Kidney (tissue), 14 donors: ENCODE measurements around the gene SPEN. TPM values are rescaled to one million over a fixed set of nuclear protein-coding genes. Genes with fewer than 3 reads are reported as not detected.
"Not testable (repeated sequence)": the region's sequence is repeated elsewhere in the genome, so short reads cannot be mapped to it uniquely, and the experiment has no call there.

Source experiments
- DNase-seq, 5 donors: peaks; one replicate each; pipeline ENCODE4 v3.0.0-alpha.2; 2013 to 2020
- FAIRE-seq: peaks from 2 replicates; lab custom pipeline; 2012; peaks lifted over from hg19 to GRCh38; lab: Jason Lieb, UNC
- H3K27ac ChIP-seq, 2 donors: one replicate each; pipeline ENCODE4 v1.7.0; 2013; ENCODE audit warnings: low read depth in 2 of 2, low read length in 2 of 2, inconsistent platforms in 1 of 2
- H3K27me3 ChIP-seq: one replicate; pipeline ENCODE4 v1.7.1; 2013; ENCODE audit warnings: low read length, inconsistent platforms; ENCODE audit not compliant: control insufficient read depth, insufficient read depth
- H3K36me3 ChIP-seq, 3 donors: one replicate each; pipeline versions ENCODE4 v1.7.0 to v1.7.1; 2013; ENCODE audit warnings: low read length in 3 of 3, control low read depth in 1 of 3, inconsistent platforms in 1 of 3; ENCODE audit not compliant: insufficient read depth in 3 of 3, control insufficient read depth in 2 of 3
- H3K4me1 ChIP-seq, 3 donors: one replicate each; pipeline versions ENCODE4 v1.7.0 to v1.7.1; 2013; ENCODE audit warnings: low read length in 3 of 3, inconsistent platforms in 1 of 3, low read depth in 1 of 3; ENCODE audit not compliant: control insufficient read depth in 2 of 3, insufficient read depth in 2 of 3
- H3K4me3 ChIP-seq, 3 donors: one replicate each; pipeline versions ENCODE4 v1.7.0 to v1.8.1; 2013; ENCODE audit warnings: low read length in 3 of 3, control low read depth in 1 of 3, inconsistent platforms in 1 of 3
- H3K9ac ChIP-seq, 3 donors: one replicate each; pipeline versions ENCODE4 v1.7.0 to v1.7.1; 2013; ENCODE audit warnings: low read length in 3 of 3, control low read depth in 1 of 3, inconsistent platforms in 1 of 3
- H3K9me3 ChIP-seq, 3 donors: one replicate each; pipeline versions ENCODE4 v1.7.0 to v1.7.1; 2013; ENCODE audit warnings: low read length in 3 of 3, control low read depth in 1 of 3, inconsistent platforms in 1 of 3; ENCODE audit not compliant: control insufficient read depth in 2 of 3, insufficient read depth in 1 of 3
- CTCF ChIP-seq: IDR thresholded peaks from 3 replicates; pipeline ENCODE4 v1.5.1; 2012; ENCODE audit warnings: mild to moderate bottlenecking, moderate library complexity, borderline replicate concordance; ENCODE audit not compliant: insufficient read depth; ENCODE audit errors: extremely low read depth
- intact Hi-C: fragments of 100-400 bp; cut with DNase I; formaldehyde crosslinking; loops from one replicate; pipeline ENCODE4 v1.11.1; 2022
- polyA plus RNA-seq: library from polyadenylated mRNA; stranded (reverse); fragments of 350-450 nt; fragmentation: Illumina TruSeq; extraction: RNeasy Lipid Tissue Mini Kit (QIAGEN cat#74804); gene quantifications from one replicate; pipeline ENCODE4 v1.2.3, GENCODE V29; 2014; ENCODE audit warnings: low read depth, low replicate concordance; ENCODE audit not compliant: insufficient read depth
- total RNA-seq: library from RNA; stranded (reverse); fragmentation: NEBNext Ultra II Directional; extraction: Animal tissue kit (Norgen Biotek cat#: 25700); gene quantifications from one replicate; pipeline ENCODE4 v1.2.1, GENCODE V29; 2021
- donor health status: control.
- donor health status: control.
- donor health status: control.
- donor health status: control.
- donor health status: control.
- donor health status: DM: yes; HTN: yes; CAD: no.
- donor health status: Normal renal cell carcinoma (clear cell type).

The SPEN gene
- total and polyA plus RNA-seq, 2 donors from 2014 or later = 9.4 to 70.7 TPM

GRCh38 chr1:15826810-15827507 is 20.5 kb upstream of the SPEN start:
- FAIRE-seq = no peak
- TF ChIP-seq CTCF = no peak
- H3K27ac ChIP-seq = no peak overlapping the region
- H3K9ac ChIP-seq = no peak overlapping the region
- peaks cover 0 to 4% (median 0%) of the 10 kb centered on the region in 3 donors for H3K4me1 ChIP-seq
- no peaks in the 10 kb centered on the region for H3K9me3 ChIP-seq
- H3K27me3 ChIP-seq = no peaks in the 10 kb centered on the region
- no peak for DNase-seq
- intact Hi-C loops = no loop called here
- no peak overlapping the region for H3K4me3 ChIP-seq
- H3K36me3 ChIP-seq = no peaks in the 10 kb centered on the region

- H3K36me3 ChIP-seq, FAIRE-seq, H3K27me3 ChIP-seq, H3K9ac ChIP-seq, H3K9me3 ChIP-seq, DNase-seq, intact Hi-C loops, H3K4me3 ChIP-seq, H3K27ac ChIP-seq, H3K4me1 ChIP-seq: not testable (repeated sequence)
Observed at GRCh38 chr1:15827567-15827966, 19.9 kb upstream of the SPEN start.

GRCh38 chr1:15828931-15829330 is 18.6 kb upstream of the SPEN start:
- H3K4me3 ChIP-seq, H3K36me3 ChIP-seq, FAIRE-seq, H3K9me3 ChIP-seq, H3K9ac ChIP-seq, H3K4me1 ChIP-seq, intact Hi-C loops, H3K27ac ChIP-seq, H3K27me3 ChIP-seq: not testable (repeated sequence)
- peak in 1 of 5 donors; percentile 24 for DNase-seq

- DNase-seq (peak in 1 of 5 donors; percentile 31), FAIRE-seq (no peak)
- H3K4me1 ChIP-seq = peaks cover 0 to 4% (median 0%) of the 10 kb centered on the region in 3 donors
- H3K4me3 ChIP-seq = no peak overlapping the region
- intact Hi-C loops = no loop called here
- H3K36me3 ChIP-seq = no peaks in the 10 kb centered on the region
- no peaks in the 10 kb centered on the region for H3K9me3 ChIP-seq
- no peak for TF ChIP-seq CTCF
- H3K27me3 ChIP-seq = no peaks in the 10 kb centered on the region
- H3K9ac ChIP-seq = no peak overlapping the region
- H3K27ac ChIP-seq = no peak overlapping the region
Observed at GRCh38 chr1:15830258-15830657, 17.2 kb upstream of the SPEN start.
